GM19397 (cell line): Measurements from ENCODE around the gene ARHGEF39.

Experiments used
- ATAC-seq: cut with Tn5 transposase; IDR thresholded peaks from one replicate; pipeline ENCODE4 v1.9.1; 2021; ENCODE audit warnings: mild to moderate bottlenecking, moderate library complexity; ENCODE audit not compliant: unreplicated experiment

ARHGEF39 gene

GRCh38 chr9:35679091-35679490 is 14.1 kb upstream of the ARHGEF39 start:
- ATAC-seq, result no peak

GRCh38 chr9:35675732-35676392 is 10.9 kb upstream of the ARHGEF39 start:
- no peak for ATAC-seq

GRCh38 chr9:35675204-35675603 is 10.2 kb upstream of the ARHGEF39 start:
- no peak for ATAC-seq

- ATAC-seq, result no peak
These were observed 9.0 kb upstream of the ARHGEF39 start for GRCh38 chr9:35674025-35674361.

- no peak for ATAC-seq
These were observed 8.4 kb upstream of the ARHGEF39 start, which contains the start of gene CA9 for GRCh38 chr9:35673132-35674024. Gene CA9, plus strand, starts transcription at chr9:35673928. Its CDS starts 32 bp downstream, at chr9:35673960.

- ATAC-seq, result no peak
These were observed 4.5 kb upstream of the ARHGEF39 start for GRCh38 chr9:35669331-35670145.

- no peak for ATAC-seq
These were observed 2.9 kb upstream of the ARHGEF39 start for GRCh38 chr9:35667939-35668338.

- ATAC-seq, result no peak
These were observed 1.6 kb upstream of the ARHGEF39 start for GRCh38 chr9:35666549-35666948.

- no peak for ATAC-seq
These were observed 1.1 kb upstream of the ARHGEF39 start for GRCh38 chr9:35666045-35666444.

GRCh38 chr9:35665471-35665818 is 450 bp upstream of the ARHGEF39 start:
- no peak for ATAC-seq

- ATAC-seq, result no peak
These were observed 2.6 kb downstream of the ARHGEF39 start for GRCh38 chr9:35662437-35662836.

GRCh38 chr9:35661756-35662350 is 3.1 kb downstream of the ARHGEF39 start:
- ATAC-seq, result no peak

GRCh38 chr9:35660966-35661415 is 4.0 kb downstream of the ARHGEF39 start:
- no peak for ATAC-seq

- no peak for ATAC-seq
These were observed 5.7 kb downstream of the ARHGEF39 start for GRCh38 chr9:35659340-35659739.

GRCh38 chr9:35658968-35659220 is 6.1 kb downstream of the ARHGEF39 start:
- no peak for ATAC-seq

GRCh38 chr9:35658137-35658967 is 6.6 kb downstream of the ARHGEF39 start, which contains the start of gene CCDC107:
Gene CCDC107, plus strand, starts transcription at chr9:35658292. Its CDS starts 88 bp downstream, at chr9:35658380.
- peak; percentile 66 for ATAC-seq

- peak; percentile 81 for ATAC-seq
These were observed 7.4 kb downstream of the ARHGEF39 start, which contains the start of gene RMRP for GRCh38 chr9:35657546-35658136. Gene RMRP, minus strand, starts transcription at chr9:35658019.

GRCh38 chr9:35656831-35657545 is 8.0 kb downstream of the ARHGEF39 start:
- no peak for ATAC-seq

GRCh38 chr9:35656348-35656747 is 8.6 kb downstream of the ARHGEF39 start:
- no peak for ATAC-seq
